Liver (tissue), 9 donors: Measurements from ENCODE around the gene TEX12. TPM values are rescaled to one million over a fixed set of nuclear protein-coding genes. Genes with fewer than 3 reads are reported as not detected.

Source experiments
- DNase-seq: peaks from one replicate; pipeline ENCODE4 v3.0.0-alpha.2; 2017; ENCODE audit warnings: low spot score
- H3K27ac ChIP-seq, 2 donors: one replicate each; pipeline ENCODE4 v1.7.0; 2013; ENCODE audit warnings: inconsistent platforms in 2 of 2, low read length in 2 of 2, control low read depth in 1 of 2, low read depth in 1 of 2, mild to moderate bottlenecking in 1 of 2
- H3K27me3 ChIP-seq, 4 donors: one replicate each; pipeline versions ENCODE4 v1.6.1 to v1.7.0; 2013; ENCODE audit warnings: low read length in 3 of 4, inconsistent platforms in 1 of 4, mild to moderate bottlenecking in 1 of 4, moderate library complexity in 1 of 4; ENCODE audit not compliant: control insufficient read depth in 4 of 4, insufficient read depth in 4 of 4
- H3K36me3 ChIP-seq, 4 donors: one replicate each; pipeline versions ENCODE4 v1.6.1 to v1.7.0; 2013; ENCODE audit warnings: low read length in 3 of 4, mild to moderate bottlenecking in 3 of 4, low read depth in 1 of 4, moderate library complexity in 1 of 4; ENCODE audit not compliant: control insufficient read depth in 4 of 4, insufficient read depth in 3 of 4
- H3K4me1 ChIP-seq, 4 donors: one replicate each; pipeline versions ENCODE4 v1.6.1 to v1.7.0; 2013; ENCODE audit warnings: low read length in 3 of 4, mild to moderate bottlenecking in 3 of 4, moderate library complexity in 1 of 4; ENCODE audit not compliant: control insufficient read depth in 4 of 4, insufficient read depth in 4 of 4
- H3K4me3 ChIP-seq, 3 donors: one replicate each; pipeline versions ENCODE4 v1.6.1 to v1.7.0; 2013; ENCODE audit warnings: low read length in 3 of 3, control low read depth in 1 of 3, low read depth in 1 of 3, mild to moderate bottlenecking in 1 of 3
- H3K9ac ChIP-seq, 2 donors: one replicate each; pipeline ENCODE4 v1.7.0; 2013; ENCODE audit warnings: low read length in 2 of 2, mild to moderate bottlenecking in 2 of 2, moderate library complexity in 2 of 2, control low read depth in 1 of 2, low read depth in 1 of 2
- H3K9me3 ChIP-seq, 4 donors: one replicate each; pipeline versions ENCODE4 v1.6.1 to v1.7.0; 2013; ENCODE audit warnings: low read length in 3 of 4; ENCODE audit not compliant: control insufficient read depth in 4 of 4
- ATF3 ChIP-seq: IDR thresholded peaks from 2 replicates; pipeline ENCODE4 v1.6.1; 2016; ENCODE audit warnings: antibody characterized with exemption
- CTCF ChIP-seq: fragments of 150-350 bp; IDR thresholded peaks from 2 replicates; pipeline ENCODE4 v1.5.1; 2017; ENCODE audit warnings: improper control_type of control experiment, low read depth, low read length; ENCODE audit not compliant: missing input control
- EGR1 ChIP-seq, 2 donors: IDR thresholded peaks; 2 replicates each; pipeline ENCODE4 v1.6.1; 2016 to 2018; ENCODE audit warnings: antibody characterized with exemption in 2 of 2, low read depth in 2 of 2
- FOXA1 ChIP-seq: IDR thresholded peaks from 2 replicates; pipeline ENCODE4 v1.6.1; 2016; ENCODE audit warnings: antibody characterized with exemption
- FOXA2 ChIP-seq: IDR thresholded peaks from 2 replicates; pipeline ENCODE4 v1.6.1; 2016; ENCODE audit warnings: antibody characterized with exemption
- HNF4A ChIP-seq, 2 donors: conservative IDR thresholded peaks; 2 replicates each; pipeline ENCODE4 v1.6.1; 2016; ENCODE audit warnings: antibody characterized with exemption in 2 of 2, mild to moderate bottlenecking in 2 of 2
- HNF4G ChIP-seq: IDR thresholded peaks from 2 replicates; pipeline ENCODE4 v1.6.1; 2016; ENCODE audit warnings: antibody characterized with exemption
- JUND ChIP-seq, 2 donors: IDR thresholded peaks; 2 replicates each; pipeline ENCODE4 v1.6.1; 2016; ENCODE audit warnings: antibody characterized with exemption in 2 of 2
- MAX ChIP-seq: IDR thresholded peaks from 2 replicates; pipeline ENCODE4 v1.6.1; 2016; ENCODE audit warnings: antibody characterized with exemption
- NR2F2 ChIP-seq: IDR thresholded peaks from 2 replicates; pipeline ENCODE4 v1.6.1; 2016; ENCODE audit warnings: antibody characterized with exemption
- RAD21 ChIP-seq, 2 donors: IDR thresholded peaks; 2 replicates each; pipeline ENCODE4 v1.6.1; 2016; ENCODE audit warnings: antibody characterized with exemption in 2 of 2, mild to moderate bottlenecking in 2 of 2
- RXRA ChIP-seq, 2 donors: IDR thresholded peaks; 2 replicates each; pipeline ENCODE4 v1.6.1; 2017 to 2018; ENCODE audit warnings: antibody characterized with exemption in 2 of 2, mild to moderate bottlenecking in 1 of 2
- SP1 ChIP-seq: IDR thresholded peaks from 2 replicates; pipeline ENCODE4 v1.6.1; 2018; ENCODE audit warnings: antibody characterized with exemption, mild to moderate bottlenecking
- TAF1 ChIP-seq: conservative IDR thresholded peaks from 2 replicates; pipeline ENCODE4 v1.6.1; 2016; ENCODE audit warnings: antibody characterized with exemption, mild to moderate bottlenecking
- ZBTB33 ChIP-seq: IDR thresholded peaks from 2 replicates; pipeline ENCODE4 v1.6.1; 2016; ENCODE audit warnings: antibody characterized with exemption
- WGBS: extraction: QIAGEN DNeasy Blood & Tissue Kit; methylation state at CpG from one replicate; pipeline ENCODE4 v1.1.7; 2013; 5-methylcytosine and 5-hydroxymethylcytosine counted together
- polyA plus RNA-seq, 2 donors: library from polyadenylated mRNA; stranded (reverse) in 1 of 2; unstranded in 1 of 2; fragments of 200-250 nt in 1 of 2; fragments of >200 nt in 1 of 2; fragmentation: Nextera tagmentation in 1 of 2; extraction: Ambion mirVana in 1 of 2; gene quantifications; one replicate each; pipeline versions ENCODE4 v1.2.1 to v1.2.3, GENCODE V29; 2013 to 2015
- total RNA-seq, 2 donors: library from RNA; depleted of rRNA; stranded (reverse); fragments of >200 nt; gene quantifications; one replicate each; pipeline ENCODE4 v1.2.3, GENCODE V29; 2014
- TF ChIP-seq, protein P1 (sequence below): IDR thresholded peaks from 2 replicates; pipeline ENCODE4 v1.6.1; 2016; ENCODE audit warnings: antibody characterized with exemption, mild to moderate bottlenecking
- donor health status: healthy.
- donor health status: healthy.
- donor health status: healthy.
- donor health status: healthy.
- donor health status: healthy.

The TEX12 gene
- total and polyA plus RNA-seq, 4 donors = 0.07 to 0.42 (median 0.29) TPM; not detected in 1

GRCh38 chr11:112129656-112130055 lies 37.5 kb upstream of the TEX12 start:
- Histone ChIP-seq H3K4me3 (no peak overlapping the region), H3K27ac (no peak overlapping the region), H3K36me3 (no peaks in the 10 kb centered on the region), H3K9ac (no peak overlapping the region), H3K9me3 (no peaks in the 10 kb centered on the region), H3K4me1 (peaks cover 0 to 2% (median 0%) of the 10 kb centered on the region in 4 donors), H3K27me3 (no peaks in the 10 kb centered on the region)
- WGBS = 85% methylated on average over 5 of the region's 5 CpGs
- DNase-seq = no peak
- TF ChIP-seq TAF1 = no peak
- TF ChIP-seq HNF4G = no peak
- no peak for TF ChIP-seq MAX
- no peak for TF ChIP-seq SP1
- no peak for TF ChIP-seq CTCF

DNA sequence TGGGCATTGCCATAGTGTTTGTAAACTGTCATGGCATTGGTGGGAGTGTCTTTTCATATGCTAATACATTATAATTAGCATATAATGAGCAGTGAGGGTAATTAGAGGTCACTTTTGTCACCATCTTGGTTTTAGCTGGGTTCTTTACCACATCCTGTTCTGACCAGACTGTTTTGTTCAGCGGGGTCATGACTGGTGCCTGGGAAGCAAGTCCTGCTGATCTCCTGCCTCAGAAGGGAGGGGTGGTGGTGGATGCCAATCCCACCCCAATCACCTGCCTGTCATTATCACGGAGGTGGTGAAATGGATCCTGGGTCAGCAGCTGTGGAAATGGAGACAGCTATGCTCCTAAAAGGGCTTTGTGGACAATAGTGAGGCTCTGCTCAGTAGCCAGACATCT lies 34.4 kb upstream of the TEX12 start:
- Histone ChIP-seq H3K27ac (no peak overlapping the region), H3K9ac (no peak overlapping the region), H3K9me3 (no peaks in the 10 kb centered on the region), H3K27me3 (no peaks in the 10 kb centered on the region), H3K36me3 (no peaks in the 10 kb centered on the region), H3K4me3 (no peak overlapping the region), H3K4me1 (peaks cover 0 to 2% (median 0%) of the 10 kb centered on the region in 4 donors)
- no peak for DNase-seq
- 80% methylated on average over 2 of the region's 2 CpGs for WGBS
- TF ChIP-seq RXRA (IDR thresholded peaks at IDR 0.05) (no peak), FOXA2 (no peak), JUND (IDR thresholded peaks at IDR 0.05) (no peak), HNF4A (conservative IDR thresholded peaks at IDR 0.05) (no peak), HNF4G (no peak), NR2F2 (no peak), ATF3 (no peak), EGR1 (IDR thresholded peaks at IDR 0.05; ENCODE audit: low read depth in 2 of 2) (no peak), RAD21 (IDR thresholded peaks at IDR 0.05) (no peak), SP1 (no peak), ZBTB33 (no peak), FOXA1 (no peak)
- TF ChIP-seq, protein P1, sequence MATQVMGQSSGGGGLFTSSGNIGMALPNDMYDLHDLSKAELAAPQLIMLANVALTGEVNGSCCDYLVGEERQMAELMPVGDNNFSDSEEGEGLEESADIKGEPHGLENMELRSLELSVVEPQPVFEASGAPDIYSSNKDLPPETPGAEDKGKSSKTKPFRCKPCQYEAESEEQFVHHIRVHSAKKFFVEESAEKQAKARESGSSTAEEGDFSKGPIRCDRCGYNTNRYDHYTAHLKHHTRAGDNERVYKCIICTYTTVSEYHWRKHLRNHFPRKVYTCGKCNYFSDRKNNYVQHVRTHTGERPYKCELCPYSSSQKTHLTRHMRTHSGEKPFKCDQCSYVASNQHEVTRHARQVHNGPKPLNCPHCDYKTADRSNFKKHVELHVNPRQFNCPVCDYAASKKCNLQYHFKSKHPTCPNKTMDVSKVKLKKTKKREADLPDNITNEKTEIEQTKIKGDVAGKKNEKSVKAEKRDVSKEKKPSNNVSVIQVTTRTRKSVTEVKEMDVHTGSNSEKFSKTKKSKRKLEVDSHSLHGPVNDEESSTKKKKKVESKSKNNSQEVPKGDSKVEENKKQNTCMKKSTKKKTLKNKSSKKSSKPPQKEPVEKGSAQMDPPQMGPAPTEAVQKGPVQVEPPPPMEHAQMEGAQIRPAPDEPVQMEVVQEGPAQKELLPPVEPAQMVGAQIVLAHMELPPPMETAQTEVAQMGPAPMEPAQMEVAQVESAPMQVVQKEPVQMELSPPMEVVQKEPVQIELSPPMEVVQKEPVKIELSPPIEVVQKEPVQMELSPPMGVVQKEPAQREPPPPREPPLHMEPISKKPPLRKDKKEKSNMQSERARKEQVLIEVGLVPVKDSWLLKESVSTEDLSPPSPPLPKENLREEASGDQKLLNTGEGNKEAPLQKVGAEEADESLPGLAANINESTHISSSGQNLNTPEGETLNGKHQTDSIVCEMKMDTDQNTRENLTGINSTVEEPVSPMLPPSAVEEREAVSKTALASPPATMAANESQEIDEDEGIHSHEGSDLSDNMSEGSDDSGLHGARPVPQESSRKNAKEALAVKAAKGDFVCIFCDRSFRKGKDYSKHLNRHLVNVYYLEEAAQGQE = no peak
